ENCODE results near the gene CHAF1A.

CHAF1A gene

GRCh38 chr19:4409123-4409933 lies 6.9 kb downstream of the CHAF1A start:
- Histone ChIP-seq H3K9me3 (ENCODE audit: severe bottlenecking) (no peaks in the 10 kb centered on the region), H3K4me3 (ENCODE audit: severe bottlenecking) (no peak overlapping the region), H3K27ac (ENCODE audit: poor library complexity, severe bottlenecking) (no peak overlapping the region), H3K27me3 (ENCODE audit: insufficient read depth, poor library complexity, severe bottlenecking) (no peaks in the 10 kb centered on the region), H3K36me3 (ENCODE audit: low read depth) (peaks cover 79% of the 10 kb centered on the region), H3K4me1 (ENCODE audit: insufficient read depth, poor library complexity, severe bottlenecking) (peaks cover 6% of the 10 kb centered on the region)
- ATAC-seq (ENCODE audit: low read depth) = no peak
- TF ChIP-seq CTCF (IDR thresholded peaks at IDR 0.05; ENCODE audit: poor library complexity, severe bottlenecking) = no peak
- no peak for DNase-seq (ENCODE audit: low spot score)

GRCh38 chr19:4413588-4413987 lies 11.1 kb downstream of the CHAF1A start:
- Histone ChIP-seq H3K27me3 (ENCODE audit: insufficient read depth, poor library complexity, severe bottlenecking) (no peaks in the 10 kb centered on the region), H3K4me1 (ENCODE audit: insufficient read depth, poor library complexity, severe bottlenecking) (no peaks in the 10 kb centered on the region), H3K4me3 (ENCODE audit: severe bottlenecking) (no peak overlapping the region), H3K9me3 (ENCODE audit: severe bottlenecking) (no peaks in the 10 kb centered on the region), H3K27ac (ENCODE audit: poor library complexity, severe bottlenecking) (no peak overlapping the region), H3K36me3 (ENCODE audit: low read depth) (peaks cover 70% of the 10 kb centered on the region)
- ATAC-seq (ENCODE audit: low read depth) (no peak), DNase-seq (ENCODE audit: low spot score) (no peak)
- TF ChIP-seq CTCF (IDR thresholded peaks at IDR 0.05; ENCODE audit: poor library complexity, severe bottlenecking) = no peak

- no peaks in the 10 kb centered on the region for H3K4me1 ChIP-seq (ENCODE audit: insufficient read depth, poor library complexity, severe bottlenecking)
- peaks cover 67% of the 10 kb centered on the region for H3K36me3 ChIP-seq (ENCODE audit: low read depth)
- no peak overlapping the region for H3K27ac ChIP-seq (ENCODE audit: poor library complexity, severe bottlenecking)
- TF ChIP-seq CTCF (IDR thresholded peaks at IDR 0.05; ENCODE audit: poor library complexity, severe bottlenecking) = no peak
- no peak for DNase-seq (ENCODE audit: low spot score)
- no peak overlapping the region for H3K4me3 ChIP-seq (ENCODE audit: severe bottlenecking)
- no peaks in the 10 kb centered on the region for H3K27me3 ChIP-seq (ENCODE audit: insufficient read depth, poor library complexity, severe bottlenecking)
- no peaks in the 10 kb centered on the region for H3K9me3 ChIP-seq (ENCODE audit: severe bottlenecking)
- no peak for ATAC-seq (ENCODE audit: low read depth)
These were observed 11.8 kb downstream of the CHAF1A start for GRCh38 chr19:4414144-4414799.

GRCh38 chr19:4414800-4415321 lies 12.4 kb downstream of the CHAF1A start:
- no peak for TF ChIP-seq CTCF (IDR thresholded peaks at IDR 0.05; ENCODE audit: poor library complexity, severe bottlenecking)
- H3K36me3 ChIP-seq (ENCODE audit: low read depth) = peaks cover 68% of the 10 kb centered on the region
- H3K4me1 ChIP-seq (ENCODE audit: insufficient read depth, poor library complexity, severe bottlenecking) = no peaks in the 10 kb centered on the region
- H3K9me3 ChIP-seq (ENCODE audit: severe bottlenecking) = no peaks in the 10 kb centered on the region
- H3K27ac ChIP-seq (ENCODE audit: poor library complexity, severe bottlenecking) = no peak overlapping the region
- no peak for DNase-seq (ENCODE audit: low spot score)
- H3K27me3 ChIP-seq (ENCODE audit: insufficient read depth, poor library complexity, severe bottlenecking) = no peaks in the 10 kb centered on the region
- ATAC-seq (ENCODE audit: low read depth) = no peak
- H3K4me3 ChIP-seq (ENCODE audit: severe bottlenecking) = no peak overlapping the region
